Activated naive CD8-positive, alpha-beta T cell treated with anti-CD3 and anti-CD28 coated beads, Interleukin-2, amount 50 U/mL, for 16 hours (primary cell): ENCODE results near the gene SLC6A18.
"Not testable (repeated sequence)": the region's sequence is repeated elsewhere in the genome, so short reads cannot be mapped to it uniquely, and the experiment has no call there.

Experiments
- DNase-seq: peaks from one replicate; pipeline ENCODE4 v3.0.0-alpha.2; 2020; ENCODE audit warnings: low read depth, low spot score

The SLC6A18 gene

DNA sequence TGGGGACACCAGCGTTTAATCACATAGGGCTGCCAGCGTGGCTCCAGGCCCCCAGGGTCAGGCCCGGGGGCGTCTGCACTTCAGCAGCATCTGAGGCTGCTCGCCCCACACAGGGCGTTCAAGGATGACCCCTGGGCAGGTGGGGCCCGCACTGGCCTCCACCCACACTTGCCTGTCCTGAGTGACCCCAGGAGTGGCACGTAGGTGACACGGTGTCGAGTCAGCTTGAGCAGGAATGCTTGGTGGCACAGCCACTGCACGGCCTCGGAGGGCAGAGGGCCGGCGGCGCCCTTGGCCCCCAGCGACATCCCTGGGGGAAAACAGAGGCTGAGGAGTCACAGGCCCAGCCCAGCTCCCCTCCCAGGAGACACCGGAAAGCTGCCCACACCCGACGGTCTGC is 29.0 kb downstream of the SLC6A18 start:
- no peak for DNase-seq

DNA sequence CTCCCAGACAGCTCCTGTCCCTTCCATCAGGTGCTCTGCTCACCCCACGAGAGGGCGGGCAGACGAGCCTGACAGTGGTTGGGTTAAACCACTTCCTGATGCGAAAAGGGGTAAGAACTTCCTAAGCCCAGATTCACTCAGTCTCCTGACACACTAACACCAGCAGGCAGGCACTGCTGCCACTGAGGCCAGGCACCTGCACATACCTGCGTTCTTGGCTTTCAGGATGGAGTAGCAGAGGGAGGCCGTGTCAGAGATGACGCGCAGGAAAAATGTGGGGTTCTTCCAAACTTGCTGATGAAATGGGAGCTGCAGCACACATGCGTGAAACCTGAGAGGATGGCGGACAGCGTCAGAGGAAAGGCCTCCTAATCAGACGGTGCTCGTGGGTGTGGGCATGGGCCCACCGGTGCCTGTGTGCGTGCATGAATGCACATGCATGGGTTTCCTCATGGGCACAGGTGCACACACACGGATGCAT is 29.9 kb downstream of the SLC6A18 start:
- no peak for DNase-seq

DNA sequence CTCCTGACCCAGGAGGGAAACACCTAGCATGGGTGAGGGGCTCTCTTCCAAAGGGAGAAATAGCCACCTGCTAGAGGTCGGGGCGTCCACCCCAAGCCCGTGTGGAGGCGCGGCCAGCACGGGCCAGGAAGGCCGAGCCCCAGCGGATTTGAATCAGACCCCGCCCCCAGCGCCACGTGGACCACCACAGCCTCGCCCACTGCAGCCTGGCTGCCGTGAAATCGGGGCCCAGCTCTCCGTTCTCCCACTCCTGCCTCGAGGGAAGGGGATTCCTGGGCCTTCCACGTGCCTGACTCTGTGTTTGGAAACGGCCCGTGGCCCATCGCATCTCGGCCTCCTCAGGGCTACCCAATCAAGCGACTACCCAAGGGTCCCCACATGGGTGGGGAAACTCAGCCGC is 31.6 kb downstream of the SLC6A18 start:
- no peak for DNase-seq

DNA sequence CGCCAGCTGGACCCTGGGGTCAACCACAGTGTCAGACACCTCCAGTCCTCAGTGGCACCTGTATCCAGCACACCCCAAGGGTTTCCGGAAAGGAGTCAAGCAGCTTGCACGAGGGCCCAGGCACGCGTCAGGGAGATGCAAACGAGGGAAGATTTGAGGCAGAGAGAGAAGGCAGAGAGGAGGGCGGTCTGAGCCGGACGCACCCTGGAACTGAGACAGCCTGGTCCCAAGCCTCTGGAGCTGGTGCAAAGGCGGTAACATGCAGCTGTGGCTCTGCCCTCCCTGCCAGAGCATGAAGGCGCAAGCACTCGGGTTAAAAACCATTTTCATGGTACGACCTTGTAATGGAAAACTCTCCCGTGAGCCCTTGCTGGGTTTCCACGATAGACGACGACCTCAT is 32.2 kb downstream of the SLC6A18 start:
- no peak for DNase-seq

DNA sequence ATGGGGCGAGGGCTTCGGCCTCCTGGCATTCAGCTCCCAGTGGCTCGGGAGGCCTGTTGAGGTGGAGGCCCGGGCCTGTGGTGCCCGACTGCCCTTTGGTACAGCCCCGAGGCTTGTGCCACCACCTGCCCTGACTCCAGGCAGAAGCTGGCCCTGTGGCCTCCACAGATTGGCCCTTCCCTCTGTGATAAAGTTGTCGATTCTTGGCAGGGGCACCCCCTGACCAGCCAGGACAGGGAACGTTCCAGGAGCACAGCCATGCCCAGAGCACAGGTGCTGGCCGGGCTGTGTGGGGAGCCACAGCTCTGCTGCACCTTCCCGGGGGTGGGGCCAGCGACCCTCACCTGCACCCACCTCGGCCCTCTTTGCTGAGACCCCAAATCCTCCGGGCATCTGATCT is 32.7 kb downstream of the SLC6A18 start:
- DNase-seq, result no peak

DNA sequence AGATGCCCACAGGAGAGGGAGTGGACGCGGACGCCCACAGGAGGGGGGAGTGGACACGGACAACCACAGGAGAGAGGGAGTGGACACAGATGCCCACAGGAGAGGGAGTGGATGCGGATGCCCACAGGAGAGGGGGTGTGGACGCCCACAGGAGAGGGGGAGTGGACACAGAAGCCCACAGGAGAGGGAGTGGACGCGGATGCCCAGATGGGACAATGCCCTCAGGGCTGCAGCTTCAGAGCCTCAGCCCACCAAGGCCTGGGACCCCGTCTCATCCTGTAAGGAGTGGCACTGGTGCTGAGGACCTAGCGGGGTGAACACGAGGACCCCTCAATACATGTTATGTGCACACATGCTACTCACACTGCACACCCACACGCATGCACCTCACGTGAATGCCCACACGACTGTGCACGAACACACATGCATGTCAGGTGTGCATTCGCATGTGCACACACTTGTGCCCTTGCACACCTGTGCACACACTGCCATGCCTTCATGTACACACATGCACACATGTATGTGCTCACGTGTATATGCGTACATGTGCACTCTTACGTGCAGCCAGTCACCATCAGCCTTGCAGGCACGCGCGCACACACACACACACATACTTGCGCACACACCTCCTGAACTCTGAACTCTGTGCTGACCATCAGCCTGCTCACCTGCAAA is 34.8 kb downstream of the SLC6A18 start:
- no peak for DNase-seq

DNA sequence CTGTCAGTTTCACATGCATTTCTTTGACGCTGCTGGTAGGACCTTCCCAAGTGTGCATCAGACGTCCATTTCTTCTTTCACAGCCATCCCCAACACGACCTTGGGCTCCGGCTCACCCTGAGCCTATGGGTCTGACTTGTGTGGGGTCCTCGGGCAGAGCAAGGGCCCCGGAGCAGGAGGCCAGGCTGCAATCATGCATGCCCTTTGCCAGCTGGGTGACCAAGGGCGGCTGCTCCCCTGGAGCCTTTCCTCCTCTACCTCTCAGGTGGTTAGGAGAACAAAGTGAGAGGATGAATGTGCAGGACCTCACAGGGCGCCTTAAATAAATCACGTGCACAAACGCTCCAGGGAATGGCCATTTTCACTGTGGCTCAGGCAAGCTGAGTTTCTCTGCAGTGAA is 36.5 kb downstream of the SLC6A18 start:
- no peak for DNase-seq

DNA sequence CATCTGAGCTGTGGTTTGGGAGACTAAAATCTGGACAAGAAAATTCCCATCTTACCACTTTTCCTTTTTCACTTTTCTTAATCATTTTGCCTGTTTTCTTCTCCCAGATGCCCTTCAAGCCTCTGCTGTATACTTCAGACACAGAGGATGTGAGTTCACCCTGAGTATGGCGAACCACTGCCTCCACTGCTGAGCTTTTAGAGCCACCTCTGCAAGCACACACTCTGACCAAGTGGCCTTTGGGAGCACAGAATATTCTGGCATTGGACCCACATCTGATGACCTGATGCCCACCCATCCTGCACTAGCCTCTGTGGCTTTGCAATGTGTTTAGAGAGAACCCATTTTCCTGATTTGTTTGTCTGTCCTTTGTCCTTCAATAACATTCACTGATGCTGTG is 37.2 kb downstream of the SLC6A18 start:
- DNase-seq, result no peak

DNA sequence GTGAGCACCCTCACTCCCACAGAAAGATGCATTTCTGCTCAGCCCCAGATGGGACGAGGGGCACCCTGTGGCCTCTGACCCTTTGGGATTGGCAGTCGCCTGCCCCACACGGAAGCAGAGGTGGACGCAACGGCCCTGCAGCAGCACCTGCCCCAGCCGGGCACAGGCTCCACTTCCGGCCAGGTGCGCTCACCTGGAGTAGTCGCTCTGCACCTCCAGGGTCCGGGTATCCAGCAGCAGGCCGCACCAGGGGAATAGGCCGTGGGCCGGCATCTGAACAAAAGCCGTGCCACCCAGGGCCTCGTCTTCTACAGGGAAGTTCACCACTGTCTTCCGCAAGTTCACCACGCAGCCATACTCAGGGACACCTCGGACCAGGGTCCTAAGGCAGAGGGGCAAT is 39.0 kb downstream of the SLC6A18 start:
- DNase-seq, result no peak

DNA sequence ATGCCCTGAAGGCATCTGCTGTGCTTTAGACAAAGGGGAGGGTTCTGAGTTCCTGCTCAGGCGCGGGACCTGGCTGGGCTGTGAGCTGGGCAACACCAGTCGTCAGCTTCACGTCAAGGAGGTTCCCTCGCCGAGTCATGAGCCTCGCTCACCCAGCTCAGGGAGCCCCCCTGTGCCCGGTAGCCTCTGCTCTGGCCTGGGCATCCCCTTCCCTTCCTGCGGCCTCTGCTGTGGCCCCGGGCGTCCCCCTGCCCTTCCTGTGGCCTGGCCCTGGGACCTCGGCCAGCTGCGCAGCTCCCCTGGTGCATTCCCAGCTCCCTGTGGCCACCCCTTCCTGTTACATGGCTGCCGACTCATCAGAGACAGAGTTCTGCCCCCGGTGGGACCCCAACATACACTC is 39.8 kb downstream of the SLC6A18 start:
- no peak for DNase-seq

DNA sequence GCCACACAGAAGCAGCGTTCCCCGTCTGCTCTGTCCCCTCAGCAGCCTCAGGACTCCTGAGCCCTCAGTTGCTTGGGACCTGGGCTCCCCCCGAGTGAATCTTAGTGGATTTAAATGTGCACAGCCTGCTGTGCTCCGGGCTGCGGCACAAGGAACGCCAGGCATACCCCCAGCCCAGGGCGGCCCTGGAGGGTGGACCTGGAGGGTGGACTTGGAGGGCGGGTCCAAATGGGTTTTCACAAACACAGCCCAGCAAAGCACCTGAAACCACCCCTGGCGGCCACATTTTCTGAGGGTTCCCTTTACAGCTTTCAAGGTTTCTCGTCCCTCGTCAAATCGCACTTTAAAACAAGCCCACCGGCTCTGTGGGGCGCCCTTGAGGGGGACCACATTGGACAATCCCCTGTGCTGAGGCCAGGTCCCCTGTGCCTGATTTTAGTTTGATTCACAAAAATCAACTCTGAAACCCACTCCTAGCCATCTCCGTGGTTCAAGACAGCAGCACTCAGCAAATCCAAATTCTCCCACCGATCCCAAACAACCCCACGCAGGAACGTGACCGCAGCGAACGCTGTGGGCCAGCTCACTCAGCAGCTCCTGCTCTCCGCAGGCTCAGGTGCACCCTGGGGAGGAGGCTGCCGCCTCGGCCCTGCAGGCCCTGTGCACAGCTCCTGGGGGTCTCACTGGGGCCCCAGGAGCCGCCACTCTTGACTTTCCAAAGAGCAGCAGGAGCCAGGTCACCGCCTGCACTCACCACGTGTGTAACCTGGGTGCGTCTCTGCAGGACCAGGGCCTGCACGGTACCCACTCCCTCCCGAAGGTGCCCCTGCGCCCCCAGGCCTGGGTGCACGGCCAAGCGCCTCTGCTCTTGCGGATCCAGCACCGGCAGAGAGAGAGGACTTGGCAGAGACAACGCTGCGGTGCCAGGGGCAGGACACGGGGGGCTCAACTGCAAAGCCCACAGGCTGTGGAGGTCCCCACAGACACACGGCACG is 40.6 kb downstream of the SLC6A18 start:
- no peak for DNase-seq

DNA sequence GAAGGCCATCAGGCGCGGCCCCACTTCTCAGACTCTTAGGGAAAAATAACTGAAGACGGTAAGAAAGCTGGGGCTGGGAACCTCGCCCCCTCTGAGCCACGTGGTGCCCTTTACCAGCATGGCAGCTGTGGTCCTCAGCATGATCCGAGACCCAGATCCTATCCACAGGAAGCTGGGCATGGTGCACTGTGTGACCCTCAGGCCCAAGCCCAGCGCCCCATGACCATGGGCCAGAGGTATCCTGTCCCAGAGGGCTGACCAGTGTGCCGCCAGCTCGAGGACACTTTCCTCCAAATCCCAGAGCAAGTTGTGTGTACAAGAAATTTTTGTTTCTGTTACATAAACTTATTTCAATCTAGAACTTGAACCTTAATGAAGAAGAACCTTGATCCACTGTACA is 41.6 kb downstream of the SLC6A18 start:
- DNase-seq, result no peak

DNA sequence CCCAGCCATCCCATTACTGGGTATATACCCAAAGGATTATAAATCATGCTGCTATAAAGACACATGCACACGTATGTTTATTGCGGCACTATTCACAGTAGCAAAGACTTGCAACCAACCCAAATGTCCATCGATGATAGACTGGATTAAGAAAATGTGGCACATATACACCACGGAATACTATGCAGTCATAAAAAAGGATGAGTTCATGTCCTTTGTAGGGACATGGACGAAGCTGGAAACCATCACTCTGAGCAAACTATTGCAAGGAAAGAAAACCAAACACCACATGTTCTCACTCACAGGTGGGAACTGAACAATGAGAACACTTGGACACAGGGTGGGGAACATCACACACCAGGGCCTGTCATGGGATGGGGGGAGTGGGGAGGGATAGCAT is 42.3 kb downstream of the SLC6A18 start:
- not testable (repeated sequence) for DNase-seq

DNA sequence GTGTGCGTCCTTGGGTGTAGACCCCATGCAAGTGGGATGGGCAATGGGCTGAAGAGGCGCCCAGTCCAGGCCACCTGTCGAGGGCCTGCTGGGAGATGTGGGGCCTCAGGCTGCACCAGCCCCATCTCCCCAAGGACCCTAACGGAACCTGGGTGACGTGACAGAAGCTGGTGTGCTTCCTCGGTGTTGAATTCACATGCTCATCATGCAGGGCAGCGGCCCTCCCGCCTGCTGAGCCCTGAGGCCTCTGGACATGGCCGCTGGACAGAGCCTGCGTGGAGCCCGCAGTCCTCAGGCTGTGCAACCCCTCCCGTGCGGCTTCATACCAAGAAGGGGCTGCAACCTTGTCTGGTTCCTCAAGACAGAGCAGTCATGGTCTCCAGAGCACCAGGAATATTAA is 42.9 kb downstream of the SLC6A18 start:
- no peak for DNase-seq

DNA sequence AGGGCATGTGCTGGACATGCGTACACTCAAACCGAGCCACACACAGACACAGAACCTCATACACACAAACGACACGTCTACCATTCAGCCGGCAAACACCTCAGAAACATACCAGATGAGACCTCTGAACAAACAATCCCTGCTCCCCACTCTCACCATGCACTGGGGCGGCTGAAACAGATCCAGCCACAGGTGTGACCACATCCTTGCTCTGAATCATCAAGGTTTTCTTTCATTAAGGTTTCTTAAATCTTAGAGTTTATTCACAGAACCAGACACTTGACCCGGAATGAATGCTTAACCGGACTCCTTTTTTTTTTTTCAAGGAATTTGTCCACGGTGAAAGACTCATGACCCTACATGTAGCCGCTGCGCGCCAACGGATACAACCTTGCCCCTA is 43.5 kb downstream of the SLC6A18 start:
- peak; percentile 22 for DNase-seq

DNA sequence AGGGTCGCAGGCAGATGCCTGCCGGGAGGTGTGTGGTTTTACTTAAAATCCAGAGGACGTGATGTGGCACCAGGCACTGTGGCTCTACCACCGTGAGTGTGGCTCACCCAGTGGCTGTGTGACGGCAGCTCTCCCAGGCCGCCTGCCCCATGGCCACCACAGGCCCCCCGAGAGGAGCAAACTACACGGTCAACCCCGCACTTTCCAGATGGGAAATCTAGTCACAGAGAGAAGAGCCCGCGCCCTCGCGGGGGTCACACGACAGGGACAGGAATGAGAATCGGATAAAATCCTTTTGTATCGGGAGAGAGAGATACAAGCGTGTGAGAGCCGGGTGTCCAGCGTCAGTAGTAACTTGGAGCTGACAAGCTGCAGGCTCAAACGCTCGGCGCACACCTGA is 45.2 kb downstream of the SLC6A18 start:
- DNase-seq, result no peak

DNA sequence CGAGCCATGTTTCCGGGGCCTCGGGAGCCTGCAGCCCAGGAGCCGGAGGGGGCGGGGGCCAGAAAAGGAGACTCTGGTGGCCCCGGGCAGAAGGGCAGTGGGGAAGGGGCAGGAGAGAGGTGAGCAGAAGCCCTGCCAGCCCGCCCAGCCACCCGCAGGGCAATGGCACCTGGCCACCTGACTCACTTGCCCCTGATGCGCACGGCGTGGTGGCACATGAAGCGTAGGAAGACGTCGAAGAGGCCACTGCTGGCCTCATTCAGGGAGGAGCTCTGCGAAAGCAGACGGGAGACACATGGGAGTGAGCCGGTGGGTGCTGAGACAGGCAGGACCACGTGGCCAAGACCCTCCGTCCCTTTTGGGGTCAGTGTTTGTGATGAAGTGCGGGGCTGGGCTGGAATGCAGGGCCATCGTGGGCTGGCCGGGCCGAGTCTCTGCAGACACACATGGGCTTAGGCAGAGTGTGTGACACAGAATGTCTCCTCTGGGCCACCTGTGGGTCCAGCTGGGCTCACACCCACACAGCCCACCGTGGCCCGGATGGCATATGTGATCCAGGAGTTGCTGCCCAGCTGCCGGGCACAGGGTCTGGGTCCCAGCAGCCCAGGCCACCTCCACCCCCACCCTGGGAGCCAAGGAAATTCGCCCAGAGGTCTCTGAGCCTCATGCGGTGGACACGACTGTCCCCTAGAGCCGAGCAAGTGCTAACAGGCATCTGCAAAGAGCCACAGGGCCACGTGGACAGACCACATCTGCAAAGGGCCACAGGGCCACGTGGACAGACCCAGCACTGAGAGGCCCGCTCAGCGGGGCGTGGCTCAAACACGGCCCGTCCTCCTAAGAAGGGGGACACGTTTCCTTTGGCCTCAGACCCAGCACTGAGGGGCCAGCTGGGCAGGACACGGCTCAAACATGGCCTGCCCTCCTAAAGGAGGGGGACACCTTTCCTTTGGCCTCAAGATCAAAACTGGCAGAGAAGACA is 46.0 kb downstream of the SLC6A18 start:
- no peak for DNase-seq

DNA sequence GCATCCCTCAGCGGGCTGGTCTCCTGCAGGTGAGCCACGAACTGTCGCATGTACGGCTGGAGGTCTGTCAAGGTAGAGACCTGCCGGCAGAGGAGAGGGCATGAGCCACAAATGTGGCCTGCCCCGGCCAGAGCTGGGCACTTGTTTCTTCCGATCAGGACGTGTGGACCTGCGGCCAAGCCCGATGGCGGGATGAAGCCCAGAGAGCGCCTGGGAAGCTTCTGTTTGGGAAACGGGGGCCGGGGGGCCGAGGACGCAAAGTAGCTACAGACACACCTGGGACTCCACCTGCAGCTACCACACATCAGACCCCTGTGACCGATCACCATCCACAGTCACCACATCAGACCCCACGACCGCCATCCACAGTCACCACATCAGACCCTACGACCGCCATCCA is 47.0 kb downstream of the SLC6A18 start:
- DNase-seq, result no peak

DNA sequence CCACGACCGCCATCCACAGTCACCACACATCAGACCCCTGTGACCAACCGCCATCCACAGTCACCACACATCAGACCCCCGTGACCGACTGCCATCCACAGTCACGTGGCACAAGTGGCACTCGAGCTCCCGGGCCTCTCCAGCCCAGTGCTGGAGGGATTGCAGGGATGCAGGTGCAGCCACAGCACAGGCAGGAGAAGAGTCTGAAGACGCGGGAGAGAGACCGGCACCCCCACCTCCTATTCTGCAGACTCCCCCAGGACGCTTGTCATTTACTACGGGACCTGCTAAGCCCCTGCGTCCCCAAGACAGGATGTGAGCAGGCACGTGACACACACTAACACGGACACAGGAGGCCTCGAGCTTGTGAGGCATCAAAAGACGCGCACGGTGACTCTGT is 48.6 kb downstream of the SLC6A18 start:
- DNase-seq, result no peak

DNA sequence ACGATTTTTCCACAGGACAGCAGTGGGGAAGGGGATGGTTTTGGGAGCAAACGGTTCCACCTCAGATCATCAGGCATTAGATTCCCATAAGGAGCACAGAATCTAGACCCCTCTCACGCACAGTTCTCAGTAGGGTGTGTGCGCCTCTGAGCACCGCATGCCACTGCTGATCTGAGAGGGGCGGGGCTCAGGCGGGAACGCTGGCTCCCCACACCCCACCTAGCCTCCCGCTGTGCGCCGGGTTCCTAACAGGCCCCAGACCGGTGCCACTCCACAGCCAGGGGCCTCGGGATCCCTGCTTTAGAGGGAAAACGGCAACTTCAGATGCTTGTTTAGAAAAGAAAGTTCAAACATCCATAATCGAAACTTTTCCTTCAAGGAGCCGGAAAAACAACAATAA is 49.3 kb downstream of the SLC6A18 start:
- no peak for DNase-seq
